Smooth muscle cell of trachea (primary cell): ENCODE results near the gene SURF4. TPM values are rescaled to one million over a fixed set of nuclear protein-coding genes. Genes with fewer than 3 reads are reported as not detected.

Experiments used
- total RNA-seq: library from RNA; depleted of rRNA; stranded (reverse); fragments of >200 nt; gene quantifications from 2 replicates; pipeline ENCODE4 v1.2.1, GENCODE V29; 2014

Gene SURF4
- 459 and 569 TPM in 2 replicates for total RNA-seq

GRCh38 chr9:133375724-133376654 lies at the start of gene SURF4, which contains the start of gene STKLD1:
TSS of gene SURF4 (minus strand) at chr9:133376060. CDS start at chr9:133375969, 91 bp downstream.
TSS of gene STKLD1 (plus strand) at chr9:133376366. CDS start at chr9:133376474, 108 bp downstream.

DNA sequence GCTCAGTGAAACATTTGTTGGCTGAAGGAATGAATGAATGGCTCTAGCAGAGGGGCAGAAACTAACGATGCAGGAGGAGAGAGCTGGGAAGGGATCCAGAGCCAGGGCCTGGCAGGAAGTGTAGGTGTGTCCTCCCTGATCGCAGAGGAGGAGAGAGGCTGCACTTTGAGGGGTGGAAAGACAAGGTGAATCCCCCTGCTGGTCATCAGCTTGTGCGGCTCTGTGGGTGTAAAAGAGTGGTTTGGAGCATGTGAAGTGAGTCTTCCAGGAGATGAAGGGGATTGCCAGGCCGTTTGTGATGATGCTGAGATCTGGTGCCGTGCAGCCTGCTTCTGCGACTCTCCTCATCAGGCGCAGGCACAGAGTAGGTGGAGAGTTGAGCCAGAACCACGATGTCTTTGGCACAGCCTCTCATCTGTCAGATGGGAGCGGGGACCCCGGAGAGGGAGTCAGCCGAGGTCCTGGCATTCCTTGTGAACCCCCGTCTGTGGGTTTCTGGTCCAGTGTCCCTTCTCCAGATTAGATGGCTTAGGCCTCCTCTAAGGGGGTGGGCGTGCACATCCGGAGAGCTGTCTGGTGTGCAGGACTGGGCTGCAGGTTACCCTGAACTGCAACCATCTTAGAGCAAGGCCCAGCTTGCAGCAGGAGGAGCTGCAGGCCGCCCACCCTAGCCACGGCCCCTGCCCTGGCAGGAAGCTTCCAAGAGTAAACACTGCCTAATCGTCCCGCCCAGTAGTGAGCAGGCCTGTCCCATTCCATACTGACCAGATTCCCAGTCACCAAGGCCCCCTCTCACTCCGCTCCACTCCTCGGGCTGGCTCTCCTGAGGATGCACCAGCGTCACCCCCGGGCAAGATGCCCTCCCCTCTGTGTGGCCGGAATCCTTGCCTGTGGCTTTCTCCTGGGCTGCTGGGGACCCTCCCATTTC lies 46.0 kb upstream of the SURF4 start, which contains the start of gene ADAMTS13:
Gene ADAMTS13 (plus strand): TSS at position 753 of the 928 bp plus-strand sequence. CDS start 77 bp downstream, at position 830.

GRCh38 chr9:133417541-133418461 lies 41.9 kb upstream of the SURF4 start, which contains the start of gene REXO4:
TSS of gene REXO4 (minus strand) at chr9:133418010. CDS start at chr9:133417844, 166 bp downstream.

GRCh38 chr9:133356391-133357091 lies 19.3 kb downstream of the SURF4 start, which contains the start of the genes SURF1 and SURF2:
TSS of gene SURF1 (minus strand) at chr9:133356487. CDS start at chr9:133356453, 34 bp downstream.
TSS of gene SURF2 (plus strand) at chr9:133356550. CDS start at chr9:133356593, 43 bp downstream.

GRCh38 chr9:133347985-133348717 lies 27.7 kb downstream of the SURF4 start, which contains the start of the genes MED22 and RPL7A:
TSS of gene MED22 (minus strand) at chr9:133348131. CDS start at chr9:133346662, 1,469 bp downstream.
TSS of gene RPL7A (plus strand) at chr9:133348218. CDS start at chr9:133348244, 26 bp downstream.

DNA sequence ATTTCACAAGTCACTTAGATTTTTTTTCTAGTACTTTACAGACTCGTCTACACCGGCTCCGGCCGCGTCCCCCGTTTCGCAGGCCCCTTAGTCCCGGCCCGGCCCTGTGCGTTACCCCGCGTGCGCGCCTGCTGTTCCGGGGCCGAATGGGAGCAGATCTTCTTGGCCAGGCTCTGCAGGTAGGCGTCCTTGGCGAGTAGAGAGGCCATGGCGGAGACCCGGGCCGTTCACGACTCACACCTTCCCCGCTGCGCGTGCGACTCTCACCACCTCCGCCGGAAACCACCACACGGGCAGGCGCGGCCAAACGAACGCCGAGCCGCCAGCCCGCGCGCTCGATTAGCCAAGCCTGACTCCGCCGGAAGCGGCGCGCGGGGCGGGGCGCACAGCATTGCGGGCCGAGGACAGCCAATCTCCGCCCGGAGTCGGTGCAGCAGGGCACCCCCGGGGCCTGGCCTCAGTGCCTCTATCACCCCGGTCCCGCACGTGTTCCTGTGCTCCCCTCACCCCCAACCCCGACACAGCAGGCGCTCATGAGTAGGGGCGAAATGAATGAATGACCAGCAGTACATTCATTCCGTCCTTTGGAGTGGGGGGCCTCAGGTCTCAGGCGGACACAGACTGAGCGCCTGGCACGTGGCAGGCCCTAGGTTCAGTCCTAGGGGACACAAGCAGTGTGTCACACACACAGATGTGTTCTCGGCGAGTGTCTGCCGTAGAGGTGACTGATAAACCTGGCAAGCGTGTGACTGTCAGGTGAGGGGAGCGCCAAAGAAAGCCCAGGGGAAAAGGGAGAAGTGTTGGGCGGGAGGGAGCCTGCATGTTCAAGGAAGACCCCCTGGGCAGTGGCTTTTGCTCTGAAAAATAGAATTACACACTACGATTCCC lies 39.7 kb downstream of the SURF4 start, which contains the start of gene SURF6:
Gene SURF6 (minus strand): TSS at position 265 of the 888 bp plus-strand sequence. CDS start 56 bp downstream, at position 209.

Other genes starting within 250 kb of the SURF4 start
- 3.1 and 5.6 TPM in 2 replicates for gene GBGT1, start 212.1 kb downstream of the SURF4 start, total RNA-seq
- not detected in 2 replicates for gene OBP2B, start 166.8 kb downstream of the SURF4 start, total RNA-seq
- gene ABO, start 100.9 kb downstream of the SURF4 start, total RNA-seq: not detected in 2 replicates
- gene SURF6, start 39.9 kb downstream of the SURF4 start, total RNA-seq: 9.6 and 10.9 TPM in 2 replicates
- 17.9 and 21.5 TPM in 2 replicates for gene MED22, start 27.9 kb downstream of the SURF4 start, total RNA-seq
- gene RPL7A, start 27.8 kb downstream of the SURF4 start, total RNA-seq: 2,204 and 2,714 TPM in 2 replicates
- gene SURF1, start 19.6 kb downstream of the SURF4 start, total RNA-seq: 29.6 and 30.8 TPM in 2 replicates
- gene SURF2, start 19.5 kb downstream of the SURF4 start, total RNA-seq: 13.5 and 22.2 TPM in 2 replicates
- 1.2 TPM in 2 replicates for gene STKLD1, start 306 bp upstream of the SURF4 start, total RNA-seq
- 11.9 and 21.7 TPM in 2 replicates for gene REXO4, start 42.0 kb upstream of the SURF4 start, total RNA-seq
- gene ADAMTS13, start 46.3 kb upstream of the SURF4 start, total RNA-seq: 2.2 and 6.0 TPM in 2 replicates
- gene CACFD1, start 83.9 kb upstream of the SURF4 start, total RNA-seq: 8.7 and 13.4 TPM in 2 replicates
- 13.2 and 14.1 TPM in 2 replicates for gene SLC2A6, start 103.0 kb upstream of the SURF4 start, total RNA-seq
- gene MYMK, start 148.9 kb upstream of the SURF4 start, total RNA-seq: not detected in 2 replicates
- under 0.01 and 0.15 TPM in 2 replicates for gene ADAMTSL2, start 158.6 kb upstream of the SURF4 start, total RNA-seq
- not detected in 2 replicates for gene FAM163B, start 233.3 kb upstream of the SURF4 start, total RNA-seq